Endothelial cell of umbilical vein (primary cell): Measurements from ENCODE around the gene TCF15. TPM values are rescaled to one million over a fixed set of nuclear protein-coding genes. Genes with fewer than 3 reads are reported as not detected.

Source experiments
- BruUV-seq: library from RNA; stranded (reverse); fragments of 400-500 nt; replicated peaks from 2 replicates; lab custom pipeline; 2021; lab: Mats Ljungman, UMichigan
- CTCF ChIA-PET: fragments of 300-600, 350-600 bp; sonication (Branson Sonifier 250); formaldehyde crosslinking; loops from one replicate; lab custom pipeline; 2021; ENCODE audit warnings: antibody characterized with exemption, inconsistent platforms; lab: Charles Lee
- POLR2A ChIA-PET: fragments of 300-600, 350-600 bp; sonication (Branson Sonifier 250); formaldehyde crosslinking; loops from one replicate; lab custom pipeline; 2021; ENCODE audit warnings: antibody characterized with exemption, inconsistent platforms; lab: Charles Lee
- DNase-seq: peaks from one replicate; pipeline ENCODE4 v3.0.0-alpha.2; 2011; ENCODE audit warnings: low read depth, low spot score
- FAIRE-seq: peaks from 2 replicates; lab custom pipeline; 2011; peaks lifted over from hg19 to GRCh38; lab: Jason Lieb, UNC
- H2AFZ ChIP-seq: 2 replicates; pipeline ENCODE4 v1.6.0; 2012; ENCODE audit warnings: low read depth, low read length, control low read depth, inconsistent platforms
- H3K27ac ChIP-seq: 2 replicates; pipeline ENCODE4 v1.5.1; 2011; ENCODE audit warnings: low read depth, mild to moderate bottlenecking, control low read depth, low read length, moderate library complexity; ENCODE audit not compliant: insufficient read depth
- H3K27me3 ChIP-seq, 2 experiments: 2 replicates each; pipeline versions ENCODE4 v1.6.0 to v1.6.1; 2011; ENCODE audit warnings: low read length in 2 of 2, mixed read lengths in 1 of 2; ENCODE audit not compliant: control insufficient read depth in 2 of 2, insufficient read depth in 2 of 2
- H3K36me3 ChIP-seq, 2 experiments: 2 replicates in 1 of 2; 3 replicates in 1 of 2; pipeline ENCODE4 v1.5.1; 2011; ENCODE audit warnings: low read length in 2 of 2, mild to moderate bottlenecking in 1 of 2, moderate library complexity in 1 of 2; ENCODE audit not compliant: control insufficient read depth in 2 of 2, insufficient read depth in 2 of 2; ENCODE audit errors: extremely low read depth in 1 of 2
- H3K4me1 ChIP-seq: 3 replicates; pipeline ENCODE4 v1.5.1; 2011; ENCODE audit warnings: mild to moderate bottlenecking, low read length; ENCODE audit not compliant: control insufficient read depth, insufficient read depth; ENCODE audit errors: extremely low read depth
- H3K4me2 ChIP-seq: 2 replicates; pipeline ENCODE4 v1.6.1; 2011; ENCODE audit warnings: low read length, control low read depth, mixed read lengths; ENCODE audit not compliant: insufficient read depth
- H3K4me3 ChIP-seq, 3 experiments: fragments of 200-600 bp in 1 of 3; sonication (generic), shearing (Covaris generic) in 1 of 3; replicated peaks in 1 of 3; 2 replicates each; pipeline ENCODE4 v1.5.1; 2011 to 2016; ENCODE audit warnings: control low read depth in 3 of 3, low read length in 3 of 3, mild to moderate bottlenecking in 2 of 3, inconsistent platforms in 1 of 3, low read depth in 1 of 3, moderate library complexity in 1 of 3; ENCODE audit not compliant: insufficient read depth in 1 of 3
- H3K79me2 ChIP-seq: 2 replicates; pipeline ENCODE4 v1.6.0; 2012; ENCODE audit warnings: low read length, inconsistent platforms; ENCODE audit not compliant: control insufficient read depth, insufficient read depth
- H3K9ac ChIP-seq: replicated peaks from 2 replicates; pipeline ENCODE3; 2011; ENCODE audit warnings: low read length, control low read depth; ENCODE audit not compliant: insufficient read depth; ENCODE audit errors: extremely low read depth
- H3K9me1 ChIP-seq: replicated peaks from 3 replicates; pipeline ENCODE4 v1.6.0; 2011; ENCODE audit warnings: mild to moderate bottlenecking, low read length; ENCODE audit not compliant: control insufficient read depth, insufficient read depth; ENCODE audit errors: extremely low read depth
- H3K9me3 ChIP-seq: replicated peaks from 2 replicates; pipeline ENCODE4 v1.5.1; 2012; ENCODE audit warnings: low read length, inconsistent platforms; ENCODE audit not compliant: control insufficient read depth, insufficient read depth
- H4K20me1 ChIP-seq: replicated peaks from 2 replicates; pipeline ENCODE3; 2011; ENCODE audit warnings: mild to moderate bottlenecking, low read length; ENCODE audit not compliant: control insufficient read depth, insufficient read depth; ENCODE audit errors: extremely low read depth
- CTCF ChIP-seq, 2 donors: IDR thresholded peaks; 1 replicate in 1 of 2; 2 replicates in 1 of 2; pipeline ENCODE4 v1.5.1; 2011; ENCODE audit warnings: low read length in 2 of 2, mild to moderate bottlenecking in 2 of 2, moderate library complexity in 2 of 2, control low read depth in 1 of 2, inconsistent platforms in 1 of 2, low read depth in 1 of 2; ENCODE audit not compliant: insufficient read depth in 1 of 2; ENCODE audit errors: extremely low read depth in 1 of 2
- EZH2 ChIP-seq: IDR thresholded peaks from 2 replicates; pipeline ENCODE4 v1.6.1; 2012; ENCODE audit warnings: borderline replicate concordance, low read depth, mild to moderate bottlenecking, moderate library complexity, low read length, inconsistent platforms; ENCODE audit not compliant: severe bottlenecking
- FOS ChIP-seq: IDR thresholded peaks from 2 replicates; pipeline ENCODE4 v1.6.1; 2011; ENCODE audit warnings: mild to moderate bottlenecking, low read length, moderate library complexity, borderline replicate concordance; ENCODE audit not compliant: insufficient read depth
- JUN ChIP-seq: IDR thresholded peaks from 2 replicates; pipeline ENCODE4 v1.6.1; 2011; ENCODE audit warnings: borderline replicate concordance, low read depth; ENCODE audit not compliant: insufficient read length, insufficient read depth
- MYC ChIP-seq: IDR thresholded peaks from one replicate; pipeline ENCODE4 v1.6.1; 2011; ENCODE audit warnings: mild to moderate bottlenecking, low read depth, low read length
- POLR2A ChIP-seq: IDR thresholded peaks from 2 replicates; pipeline ENCODE4 v1.6.1; 2012; ENCODE audit warnings: low read depth, mild to moderate bottlenecking, control low read depth, low read length
- POLR2AphosphoS5 ChIP-seq: IDR thresholded peaks from 2 replicates; pipeline ENCODE4 v1.6.1; 2012; ENCODE audit warnings: low read depth, mild to moderate bottlenecking, control low read depth, low read length, moderate library complexity; ENCODE audit not compliant: insufficient read depth
- dilution Hi-C: fragments of 300-500 bp; cut with MboI; formaldehyde crosslinking; loops from one replicate; pipeline ENCODE4 v1.15.0; 2019; ENCODE audit warnings: low sequenced_read_pairs; ENCODE audit not compliant: extremely low pct_ligation_motif_present
- intact Hi-C: fragments of 100-400 bp; cut with micrococcal nuclease; formaldehyde crosslinking; loops from one replicate; pipeline ENCODE4 v1.10.0; 2022
- polyA plus RNA-seq, 4 experiments: library from polyadenylated mRNA; depleted of rRNA in 3 of 4; stranded (reverse) in 3 of 4; unstranded in 1 of 4; fragments of >200 nt; gene quantifications; 2 replicates each; pipeline versions ENCODE4 v1.2.1 to v1.2.3, GENCODE V29; 2011 to 2012; ENCODE audit warnings: missing spikeins in 1 of 4
- total RNA-seq: library from RNA; stranded (reverse); gene quantifications from 2 replicates; pipeline ENCODE4 v1.2.3, GENCODE V29; 2021

Gene TCF15
- total and polyA plus RNA-seq, 2 donors (not counting 3 experiments of a cell fraction or from before 2014, with no cell fraction given), result 0.07 to 1.3 TPM

GRCh38 chr20:623021-623420 is 12.9 kb upstream of the TCF15 start:
- Histone ChIP-seq H3K4me2 (no peak overlapping the region), H3K9me3 (no peaks in the 10 kb centered on the region), H3K4me1 (no peaks in the 10 kb centered on the region), H3K9me1 (no peaks in the 10 kb centered on the region), H2AFZ (no peak overlapping the region), H4K20me1 (no peaks in the 10 kb centered on the region), H3K79me2 (no peaks in the 10 kb centered on the region), H3K4me3 (no peak overlapping the region), H3K27me3 (peaks cover 3 to 7% of the 10 kb centered on the region in 2 experiments), H3K27ac (no peak overlapping the region), H3K36me3 (no peaks in the 10 kb centered on the region), H3K9ac (no peak overlapping the region)
- POLR2A ChIA-PET, result no interaction called here
- intact Hi-C loops, result no loop called here
- TF ChIP-seq EZH2 (no peak), MYC (no peak), JUN (no peak), POLR2AphosphoS5 (no peak)
- dilution Hi-C loops, result no loop called here
- CTCF ChIA-PET, result interaction anchor here (1.1 to 3.2 kb wide), 3 partner anchors 23 to 62 kb away, joined by 4 to 11 read pairs (median 8); no protein-coding TSS in a partner anchor
- no TSS peak for BruUV-seq
- DNase-seq (no peak), FAIRE-seq (no peak)

GRCh38 chr20:622161-622560 is 12.1 kb upstream of the TCF15 start:
- Histone ChIP-seq H3K27ac (no peak overlapping the region), H4K20me1 (no peaks in the 10 kb centered on the region), H3K4me3 (no peak overlapping the region), H3K4me2 (no peak overlapping the region), H2AFZ (no peak overlapping the region), H3K27me3 (peaks cover 3 to 6% of the 10 kb centered on the region in 2 experiments), H3K79me2 (no peaks in the 10 kb centered on the region), H3K36me3 (no peaks in the 10 kb centered on the region), H3K9me3 (no peaks in the 10 kb centered on the region), H3K9me1 (no peaks in the 10 kb centered on the region), H3K9ac (no peak overlapping the region), H3K4me1 (no peaks in the 10 kb centered on the region)
- no peak for FAIRE-seq
- BruUV-seq, result no TSS peak
- intact Hi-C loops, result no loop called here
- POLR2A ChIA-PET, result no interaction called here
- dilution Hi-C loops, result no loop called here
- no peak for DNase-seq
- TF ChIP-seq CTCF (IDR thresholded peaks at IDR 0.05; ENCODE audit: extremely low read depth in 1 of 2, insufficient read depth in 1 of 2, low read depth in 1 of 2, low read length in 2 of 2) (no peak), POLR2AphosphoS5 (no peak), EZH2 (no peak), JUN (no peak), FOS (no peak), POLR2A (no peak)
- CTCF ChIA-PET, result interaction anchor here (0.8 to 3.2 kb wide), 4 partner anchors 17 to 267 kb away, joined by 3 to 11 read pairs (median 4); no protein-coding TSS in a partner anchor
